Measurements from ENCODE around the gene FAM219A. TPM values are rescaled to one million over a fixed set of nuclear protein-coding genes. Genes with fewer than 3 reads are reported as not detected.
A peak's percentile ranks its signal among the peaks of the same experiment; 100 is the strongest.

FAM219A gene
- total RNA-seq, 1 experiment from 2014 or later = 38.6 TPM

DNA sequence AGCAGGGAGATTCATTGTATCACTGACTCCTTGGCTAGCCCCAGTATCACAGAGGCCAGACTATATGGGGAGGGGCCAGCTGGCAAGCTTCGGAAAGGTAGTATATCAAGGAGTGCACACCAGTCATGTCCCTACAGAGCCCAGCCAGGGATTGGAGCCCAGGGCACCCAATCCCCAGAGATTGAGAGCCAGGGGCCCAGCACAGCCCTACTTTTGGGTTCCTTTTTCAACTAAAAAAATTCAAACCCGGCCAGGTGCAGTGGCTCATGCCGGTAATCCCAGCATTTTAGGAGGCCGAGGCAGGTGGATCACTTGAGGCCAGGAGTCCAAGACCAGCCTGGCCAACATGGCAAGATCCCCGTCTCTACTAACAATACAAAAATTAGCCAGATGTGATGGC lies 76.3 kb downstream of the FAM219A start:
- TF ChIP-seq, protein P1, sequence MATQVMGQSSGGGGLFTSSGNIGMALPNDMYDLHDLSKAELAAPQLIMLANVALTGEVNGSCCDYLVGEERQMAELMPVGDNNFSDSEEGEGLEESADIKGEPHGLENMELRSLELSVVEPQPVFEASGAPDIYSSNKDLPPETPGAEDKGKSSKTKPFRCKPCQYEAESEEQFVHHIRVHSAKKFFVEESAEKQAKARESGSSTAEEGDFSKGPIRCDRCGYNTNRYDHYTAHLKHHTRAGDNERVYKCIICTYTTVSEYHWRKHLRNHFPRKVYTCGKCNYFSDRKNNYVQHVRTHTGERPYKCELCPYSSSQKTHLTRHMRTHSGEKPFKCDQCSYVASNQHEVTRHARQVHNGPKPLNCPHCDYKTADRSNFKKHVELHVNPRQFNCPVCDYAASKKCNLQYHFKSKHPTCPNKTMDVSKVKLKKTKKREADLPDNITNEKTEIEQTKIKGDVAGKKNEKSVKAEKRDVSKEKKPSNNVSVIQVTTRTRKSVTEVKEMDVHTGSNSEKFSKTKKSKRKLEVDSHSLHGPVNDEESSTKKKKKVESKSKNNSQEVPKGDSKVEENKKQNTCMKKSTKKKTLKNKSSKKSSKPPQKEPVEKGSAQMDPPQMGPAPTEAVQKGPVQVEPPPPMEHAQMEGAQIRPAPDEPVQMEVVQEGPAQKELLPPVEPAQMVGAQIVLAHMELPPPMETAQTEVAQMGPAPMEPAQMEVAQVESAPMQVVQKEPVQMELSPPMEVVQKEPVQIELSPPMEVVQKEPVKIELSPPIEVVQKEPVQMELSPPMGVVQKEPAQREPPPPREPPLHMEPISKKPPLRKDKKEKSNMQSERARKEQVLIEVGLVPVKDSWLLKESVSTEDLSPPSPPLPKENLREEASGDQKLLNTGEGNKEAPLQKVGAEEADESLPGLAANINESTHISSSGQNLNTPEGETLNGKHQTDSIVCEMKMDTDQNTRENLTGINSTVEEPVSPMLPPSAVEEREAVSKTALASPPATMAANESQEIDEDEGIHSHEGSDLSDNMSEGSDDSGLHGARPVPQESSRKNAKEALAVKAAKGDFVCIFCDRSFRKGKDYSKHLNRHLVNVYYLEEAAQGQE (IDR thresholded peaks at IDR 0.05; ENCODE audit: insufficient read depth in 1 of 2, low read depth in 2 of 2, low read length in 1 of 2) = no peak
- TF ChIP-seq, protein P2, sequence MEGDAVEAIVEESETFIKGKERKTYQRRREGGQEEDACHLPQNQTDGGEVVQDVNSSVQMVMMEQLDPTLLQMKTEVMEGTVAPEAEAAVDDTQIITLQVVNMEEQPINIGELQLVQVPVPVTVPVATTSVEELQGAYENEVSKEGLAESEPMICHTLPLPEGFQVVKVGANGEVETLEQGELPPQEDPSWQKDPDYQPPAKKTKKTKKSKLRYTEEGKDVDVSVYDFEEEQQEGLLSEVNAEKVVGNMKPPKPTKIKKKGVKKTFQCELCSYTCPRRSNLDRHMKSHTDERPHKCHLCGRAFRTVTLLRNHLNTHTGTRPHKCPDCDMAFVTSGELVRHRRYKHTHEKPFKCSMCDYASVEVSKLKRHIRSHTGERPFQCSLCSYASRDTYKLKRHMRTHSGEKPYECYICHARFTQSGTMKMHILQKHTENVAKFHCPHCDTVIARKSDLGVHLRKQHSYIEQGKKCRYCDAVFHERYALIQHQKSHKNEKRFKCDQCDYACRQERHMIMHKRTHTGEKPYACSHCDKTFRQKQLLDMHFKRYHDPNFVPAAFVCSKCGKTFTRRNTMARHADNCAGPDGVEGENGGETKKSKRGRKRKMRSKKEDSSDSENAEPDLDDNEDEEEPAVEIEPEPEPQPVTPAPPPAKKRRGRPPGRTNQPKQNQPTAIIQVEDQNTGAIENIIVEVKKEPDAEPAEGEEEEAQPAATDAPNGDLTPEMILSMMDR (IDR thresholded peaks at IDR 0.05) = no peak
- TF ChIP-seq TCF7L2 (IDR thresholded peaks at IDR 0.05; ENCODE audit: low read depth, low read length) = no peak
- peaks cover 11% of the 10 kb centered on the region for H3K4me1 ChIP-seq (ENCODE audit: control insufficient read depth, insufficient read depth, low read length)
- H3K27me3 ChIP-seq (ENCODE audit: control insufficient read depth, insufficient read depth, low read length) = no peaks in the 10 kb centered on the region
- H3K4me3 ChIP-seq (ENCODE audit: low read depth in 2 of 2, low read length in 2 of 2) = no peak overlapping the region
- ChIA-PET CTCF (no interaction called here), POLR2A (interaction anchor here (0.7 kb wide), 2 partner anchors 10 to 595 kb away, joined by 4 to 7 read pairs; no protein-coding TSS in a partner anchor)
- no peak overlapping the region for H3K27ac ChIP-seq (ENCODE audit: low read length)
- ATAC-seq (no peak), DNase-seq (ENCODE audit: low read depth, low spot score) (no peak)
- H3K36me3 ChIP-seq (ENCODE audit: control insufficient read depth, insufficient read depth, low read length) = no peaks in the 10 kb centered on the region
- no peaks in the 10 kb centered on the region for H3K9me3 ChIP-seq (ENCODE audit: control insufficient read depth, insufficient read depth, low read depth, low read length)
- intact Hi-C loops (cut with micrococcal nuclease; ENCODE audit: unreplicated experiment) (no loop called here), in situ Hi-C loops (cut with HindIII; ENCODE audit: low pct_unique_long_range_greater_than_20kb, low sequenced_read_pairs) (no loop called here)
- BruUV-seq (replicated peaks) = no TSS peak

DNA sequence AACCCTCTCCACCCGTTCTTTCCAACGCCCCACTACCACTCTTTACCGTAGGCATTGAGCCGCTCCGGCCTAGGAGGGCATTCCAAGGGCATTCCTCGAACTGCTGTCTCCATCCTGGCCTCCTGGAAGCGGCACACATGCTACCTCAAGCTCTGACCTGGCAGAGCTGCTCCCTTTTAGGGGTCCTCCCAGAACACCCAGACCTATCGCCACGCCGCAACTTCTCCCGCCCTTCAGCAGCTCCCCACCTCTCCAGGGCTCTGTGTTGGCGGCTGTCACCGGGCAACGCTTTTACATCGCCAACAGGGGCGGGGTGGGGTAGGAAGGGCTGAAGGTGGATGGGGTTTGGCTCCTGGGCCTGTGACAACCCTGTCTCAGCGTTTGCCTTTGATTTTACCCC lies 77.0 kb downstream of the FAM219A start:
- Histone ChIP-seq H3K36me3 (ENCODE audit: control insufficient read depth, insufficient read depth, low read length) (no peaks in the 10 kb centered on the region), H3K4me1 (ENCODE audit: control insufficient read depth, insufficient read depth, low read length) (peaks cover 11% of the 10 kb centered on the region), H3K27ac (ENCODE audit: low read length) (0 out of 2 replicates have a peak overlapping the region, but pooled peaks have one; percentile 31), H3K27me3 (ENCODE audit: control insufficient read depth, insufficient read depth, low read length) (no peaks in the 10 kb centered on the region), H3K9me3 (ENCODE audit: control insufficient read depth, insufficient read depth, low read depth, low read length) (no peaks in the 10 kb centered on the region), H3K4me3 (ENCODE audit: low read depth in 2 of 2, low read length in 2 of 2) (peak overlapping the region; percentile 53 to 72)
- ChIA-PET CTCF (interaction anchor here (1.0 kb wide), 1 partner anchor 22 kb away, joined by 3 read pairs; no protein-coding TSS in a partner anchor), POLR2A (no interaction called here)
- BruUV-seq (replicated peaks) = no TSS peak
- DNase-seq (ENCODE audit: low read depth, low spot score) (no peak), ATAC-seq (no peak)
- TF ChIP-seq, protein P1 (IDR thresholded peaks at IDR 0.05; ENCODE audit: insufficient read depth in 1 of 2, low read depth in 2 of 2, low read length in 1 of 2) = no peak
- TF ChIP-seq, protein P2 (IDR thresholded peaks at IDR 0.05) = no peak
- no peak for TF ChIP-seq POLR2AphosphoS5 (IDR thresholded peaks at IDR 0.05; ENCODE audit: low read depth, low read length)
- TF ChIP-seq SIN3A (IDR thresholded peaks at IDR 0.05; ENCODE audit: borderline replicate concordance, insufficient read depth, low read depth, low read length) = no peak
- TF ChIP-seq TCF7L2 (IDR thresholded peaks at IDR 0.05; ENCODE audit: low read depth, low read length) = no peak
- intact Hi-C loops (cut with micrococcal nuclease; ENCODE audit: unreplicated experiment) = no loop called here
- in situ Hi-C loops (cut with HindIII; ENCODE audit: low pct_unique_long_range_greater_than_20kb, low sequenced_read_pairs) = no loop called here
